Adipose tissue (tissue), 3 donors: ENCODE data around the gene TULP4. TPM values are rescaled to one million over a fixed set of nuclear protein-coding genes. Genes with fewer than 3 reads are reported as not detected.
"Not testable (repeated sequence)": the region's sequence is repeated elsewhere in the genome, so short reads cannot be mapped to it uniquely, and the experiment has no call there.

Source experiments
- H3K27ac ChIP-seq: one replicate; pipeline ENCODE4 v1.5.1; 2013; ENCODE audit warnings: low read depth, low read length
- WGBS, 3 donors: extraction: QIAGEN DNeasy Blood & Tissue Kit; methylation state at CpG; one replicate each; pipeline ENCODE4 v1.1.7; 2013; 5-methylcytosine and 5-hydroxymethylcytosine counted together
- polyA plus RNA-seq, 3 donors: library from polyadenylated mRNA; stranded (reverse); fragments of 200-250 nt; gene quantifications; one replicate each; pipeline ENCODE4 v1.2.3, GENCODE V29; 2013
- donor health status: healthy with polysubstance abuse.
- donor health status: Bipolar disorder and iron deficiency.
- donor health status: healthy.

TULP4 gene
- polyA plus RNA-seq, 3 donors = 2.5 to 7.3 (median 6.6) TPM

DNA sequence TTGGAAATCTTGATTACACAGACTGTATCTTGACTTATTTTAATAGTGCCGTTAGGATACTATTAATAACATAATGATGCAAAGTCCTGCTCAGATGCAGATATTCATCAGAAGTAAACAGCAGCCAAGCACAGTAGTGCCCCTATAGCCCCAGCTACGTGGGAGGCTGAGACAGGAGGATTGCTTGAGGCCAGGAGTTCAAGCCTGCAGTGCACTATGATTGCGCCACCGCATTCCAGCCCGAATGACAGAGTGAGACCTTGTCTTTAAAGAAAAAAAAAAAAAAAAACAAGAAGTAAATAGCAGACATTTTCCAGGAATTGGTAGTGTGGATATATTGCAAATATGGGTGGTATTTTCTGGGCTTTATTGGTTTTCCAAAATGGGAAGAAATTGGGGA lies 61.8 kb downstream of the TULP4 start:
- 72 to 89% (median 89%) methylated on average over 5 of the region's 5 CpGs for WGBS, 3 donors
- H3K27ac ChIP-seq = no peak overlapping the region

DNA sequence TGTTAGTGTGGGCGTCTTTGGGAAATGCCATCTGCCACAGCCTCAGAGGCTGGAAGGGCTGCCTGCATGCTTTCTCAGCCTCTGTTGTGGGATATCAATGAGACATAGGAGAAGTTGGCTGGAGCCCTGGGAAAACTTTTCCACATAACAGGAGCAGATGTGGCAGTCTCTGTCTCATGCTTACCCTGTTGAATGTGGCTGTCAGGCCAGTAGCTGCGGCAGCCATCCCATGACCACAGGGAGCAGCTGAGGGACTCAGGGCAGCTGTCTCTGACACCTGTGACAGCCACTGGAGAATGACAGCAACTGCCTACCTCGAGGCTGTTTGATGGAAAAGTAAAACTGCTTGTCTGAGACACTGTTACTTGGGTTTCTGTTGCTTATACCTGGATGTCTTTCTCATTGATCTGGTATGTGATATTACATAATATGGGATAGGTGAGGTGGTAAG lies 64.4 kb downstream of the TULP4 start:
- H3K27ac ChIP-seq = no peak overlapping the region
- WGBS, 3 donors = 44 to 88% (median 84%) methylated on average over 3 of the region's 3 CpGs

DNA sequence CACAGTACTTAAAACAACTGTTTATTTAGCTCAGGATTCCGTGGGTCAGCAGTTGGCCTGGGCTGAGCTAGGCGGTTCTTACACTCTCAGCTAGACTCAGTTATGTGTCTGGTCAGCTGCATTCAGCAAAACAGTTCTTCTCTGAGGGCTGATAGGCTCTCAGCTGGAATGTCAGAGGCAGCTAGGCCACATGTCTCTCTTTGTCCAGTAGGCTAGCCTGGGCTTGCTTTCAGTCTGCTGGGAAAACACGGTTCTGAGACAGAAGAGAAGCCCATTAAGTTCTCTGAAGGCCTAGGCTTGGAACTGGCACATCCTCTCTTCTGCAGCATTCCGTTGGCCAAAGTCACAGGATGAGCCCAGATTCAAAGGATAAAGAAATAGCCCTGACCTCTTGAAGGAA lies 65.6 kb downstream of the TULP4 start:
- 70 to 85% (median 76%) methylated on average over 4 of the region's 4 CpGs for WGBS, 3 donors
- H3K27ac ChIP-seq = no peak overlapping the region

DNA sequence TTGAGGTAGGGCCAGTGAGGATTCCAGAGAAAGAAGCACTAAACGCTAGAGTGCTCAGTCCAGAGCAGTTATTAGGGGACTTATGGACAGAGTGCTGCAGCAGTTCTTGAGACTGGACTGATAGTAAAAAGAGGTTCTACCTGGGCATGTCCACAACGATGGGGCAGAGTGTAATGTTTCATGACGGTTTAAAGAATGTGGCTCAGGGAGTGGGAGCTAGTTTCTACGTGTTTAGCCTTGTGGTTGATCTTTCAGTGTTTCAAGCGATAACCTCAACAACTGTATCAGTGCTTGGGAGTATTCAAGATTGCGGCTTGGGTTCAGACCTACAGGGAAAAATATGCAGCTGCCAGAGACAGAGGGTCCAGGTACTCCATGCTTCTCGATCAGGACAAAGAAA lies 67.1 kb downstream of the TULP4 start:
- WGBS, 3 donors = 88 to 95% (median 93%) methylated on average over 7 of the region's 7 CpGs

DNA sequence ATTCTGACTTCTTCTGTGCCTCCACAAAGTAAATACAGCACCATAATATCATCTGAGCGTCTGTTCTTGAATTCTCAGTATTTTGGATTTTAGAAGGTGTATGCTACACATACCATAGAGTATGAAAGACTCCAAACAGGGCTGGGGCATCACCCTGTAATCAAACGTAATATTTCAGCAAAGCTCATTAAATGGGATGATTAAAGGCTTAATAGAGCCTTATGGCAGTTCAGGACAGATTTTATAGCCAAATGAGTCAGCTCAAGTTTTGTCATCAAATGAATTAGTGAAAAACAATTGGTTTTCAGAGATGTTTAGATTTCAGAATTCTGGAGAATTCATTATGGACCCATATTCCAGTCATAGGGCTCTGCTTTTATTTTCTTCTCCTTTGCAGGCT lies 68.9 kb downstream of the TULP4 start:
- 80 to 87% (median 87%) methylated on average over 2 of the region's 2 CpGs for WGBS, 3 donors
- no peak overlapping the region for H3K27ac ChIP-seq

More for the DNA sequence above, 67.1 kb downstream of the TULP4 start:
- H3K27ac ChIP-seq = no peak overlapping the region

DNA sequence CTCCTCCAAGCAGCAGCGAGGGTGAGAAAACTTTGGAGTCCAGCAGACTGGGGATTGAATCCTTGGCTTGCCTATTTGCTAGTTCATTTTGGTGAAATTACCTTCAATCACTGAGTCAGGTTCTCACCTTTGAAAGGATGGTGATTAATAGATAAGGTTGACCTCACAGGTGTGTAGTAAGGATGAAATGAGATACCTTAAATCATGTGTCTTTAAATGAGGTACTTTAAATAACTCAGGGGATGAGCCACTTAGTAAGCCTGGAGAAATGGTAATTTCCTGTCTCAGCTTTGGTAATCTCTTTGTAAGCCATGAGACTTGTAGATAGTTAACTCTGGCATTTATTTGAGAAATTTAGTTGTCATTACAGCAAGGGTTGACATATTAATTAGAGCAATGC lies 70.2 kb downstream of the TULP4 start:
- 88 to 93% (median 92%) methylated on average over 1 of the region's 1 CpG for WGBS, 3 donors
- no peak overlapping the region for H3K27ac ChIP-seq

DNA sequence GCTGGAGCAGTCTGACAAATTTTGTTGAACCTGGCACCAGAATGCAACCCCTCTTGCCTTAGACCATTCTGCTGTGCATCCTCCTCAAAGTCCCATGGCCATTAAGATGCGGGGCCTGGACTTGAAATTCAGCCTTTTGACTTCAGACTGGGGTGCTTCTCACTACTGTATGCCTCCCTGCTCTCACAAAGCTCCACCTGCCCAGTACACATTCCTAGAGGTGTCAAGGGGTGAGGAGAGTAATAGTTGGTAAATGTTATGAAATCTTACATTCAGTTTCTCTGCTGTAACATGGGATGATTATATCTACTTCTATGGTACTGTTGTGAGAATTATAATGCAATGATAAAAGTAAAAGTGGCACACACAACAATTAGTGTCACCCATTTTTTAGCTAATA lies 70.8 kb downstream of the TULP4 start:
- H3K27ac ChIP-seq = no peak overlapping the region
- WGBS, 3 donors = 98 to 100% (median 100%) methylated on average over 1 of the region's 1 CpG

DNA sequence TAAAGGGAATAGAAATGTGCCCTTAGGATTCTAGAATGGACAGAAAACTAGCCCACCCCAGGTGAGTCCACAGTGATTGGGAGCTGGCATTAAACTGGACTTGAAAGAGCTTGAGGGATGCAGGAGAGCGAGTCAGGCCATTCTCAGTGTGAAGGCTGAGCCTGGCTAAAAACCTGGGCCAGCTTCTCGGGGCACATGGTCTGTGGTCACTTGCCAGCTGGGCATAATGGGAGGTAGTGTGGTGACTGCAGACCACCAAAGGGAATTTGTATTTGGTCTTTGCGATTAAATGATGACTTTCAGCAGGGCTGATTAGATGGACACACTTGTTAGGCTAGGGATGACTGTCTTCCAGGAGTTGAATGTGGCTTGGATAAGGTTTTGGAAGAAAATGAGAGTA lies 71.3 kb downstream of the TULP4 start:
- WGBS, 3 donors = 96 to 99% (median 98%) methylated on average over 3 of the region's 3 CpGs
- H3K27ac ChIP-seq = no peak overlapping the region

DNA sequence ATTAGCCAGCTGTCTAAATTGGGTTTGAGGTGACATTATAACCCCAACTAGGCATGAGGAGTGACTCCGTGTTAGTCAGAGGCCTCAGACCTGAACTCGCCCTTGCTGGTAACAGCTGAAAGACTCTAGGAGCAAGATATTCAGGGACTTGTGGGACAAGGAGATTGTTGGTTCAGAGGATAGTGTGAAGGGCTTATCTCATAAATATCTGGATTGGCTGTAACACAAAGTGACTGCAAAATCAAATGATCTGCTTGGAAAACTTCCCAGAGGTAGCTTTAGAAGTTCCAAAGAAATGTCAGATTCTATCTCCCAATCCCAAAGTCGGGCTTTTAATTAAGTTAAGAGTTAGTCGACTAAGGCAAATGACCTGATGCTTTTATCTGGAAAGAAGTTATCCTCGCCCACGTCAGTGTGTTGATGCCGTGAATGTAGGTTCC lies 72.4 kb downstream of the TULP4 start:
- WGBS, 3 donors = 77 to 91% (median 89%) methylated on average over 7 of the region's 7 CpGs

DNA sequence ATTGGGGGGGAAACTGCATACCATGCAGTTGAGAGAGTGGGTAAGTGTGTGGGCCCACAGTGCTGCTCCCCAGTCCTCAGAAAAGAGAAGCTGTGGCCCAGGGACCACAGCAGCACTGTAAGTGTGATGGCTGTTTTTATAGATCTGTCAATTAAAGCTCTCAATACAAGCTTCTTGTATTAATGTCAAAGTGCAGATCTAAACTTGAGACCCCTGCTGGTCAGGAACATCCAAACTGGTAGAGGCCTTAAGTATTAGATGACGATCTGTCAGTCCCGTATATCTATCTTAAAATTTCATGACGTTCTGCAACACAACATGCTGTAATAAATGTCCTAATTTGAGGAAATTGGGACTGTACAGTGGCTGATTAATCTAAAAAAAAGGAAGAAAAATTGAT lies 74.8 kb downstream of the TULP4 start:
- WGBS, 3 donors = 74 to 83% (median 82%) methylated on average over 3 of the region's 3 CpGs
- H3K27ac ChIP-seq = no peak overlapping the region

More for the DNA sequence above, 72.4 kb downstream of the TULP4 start:
- no peak overlapping the region for H3K27ac ChIP-seq

DNA sequence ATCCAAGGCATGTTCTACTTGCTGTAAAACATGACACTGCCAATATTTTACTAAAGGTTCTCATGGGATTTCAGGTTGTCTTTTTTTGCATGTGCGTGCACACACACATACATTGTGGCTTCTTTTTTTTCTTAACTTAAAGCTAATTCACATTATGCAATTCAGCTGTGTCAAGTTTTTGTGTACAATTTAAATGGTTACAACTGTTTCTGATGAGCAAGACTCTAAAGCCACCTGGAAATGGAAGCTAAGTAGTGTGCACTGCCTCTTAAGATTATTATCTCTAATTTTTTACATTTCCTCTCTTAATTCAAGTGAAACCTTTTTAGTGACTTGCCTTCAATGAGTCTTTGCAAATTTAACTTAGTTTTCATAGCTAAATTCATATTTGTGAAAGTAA lies 75.3 kb downstream of the TULP4 start:
- no peak overlapping the region for H3K27ac ChIP-seq
- WGBS, 3 donors = 97 to 98% (median 97%) methylated on average over 1 of the region's 1 CpG

DNA sequence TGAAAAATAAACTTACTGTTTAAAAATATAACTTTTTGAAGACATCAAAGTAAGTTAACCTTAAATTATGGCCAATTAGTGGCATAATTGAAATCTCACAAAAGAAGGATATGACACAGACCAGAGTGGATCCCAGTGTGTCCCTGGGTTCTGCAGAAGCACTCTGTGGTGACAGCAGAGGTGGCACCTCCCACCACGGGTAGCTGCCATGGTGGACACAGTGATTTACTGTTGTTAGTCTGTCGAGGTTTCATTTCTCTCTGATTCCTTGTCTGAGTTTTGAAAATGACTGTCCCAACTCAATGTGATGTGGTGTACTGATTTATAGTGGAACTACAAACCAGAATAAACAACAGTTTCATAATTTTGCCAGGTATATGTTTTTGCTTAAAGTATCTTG lies 76.5 kb downstream of the TULP4 start:
- H3K27ac ChIP-seq = no peak overlapping the region
- WGBS, 3 donors = 40 to 65% (median 40%) methylated on average over 2 of the region's 2 CpGs

DNA sequence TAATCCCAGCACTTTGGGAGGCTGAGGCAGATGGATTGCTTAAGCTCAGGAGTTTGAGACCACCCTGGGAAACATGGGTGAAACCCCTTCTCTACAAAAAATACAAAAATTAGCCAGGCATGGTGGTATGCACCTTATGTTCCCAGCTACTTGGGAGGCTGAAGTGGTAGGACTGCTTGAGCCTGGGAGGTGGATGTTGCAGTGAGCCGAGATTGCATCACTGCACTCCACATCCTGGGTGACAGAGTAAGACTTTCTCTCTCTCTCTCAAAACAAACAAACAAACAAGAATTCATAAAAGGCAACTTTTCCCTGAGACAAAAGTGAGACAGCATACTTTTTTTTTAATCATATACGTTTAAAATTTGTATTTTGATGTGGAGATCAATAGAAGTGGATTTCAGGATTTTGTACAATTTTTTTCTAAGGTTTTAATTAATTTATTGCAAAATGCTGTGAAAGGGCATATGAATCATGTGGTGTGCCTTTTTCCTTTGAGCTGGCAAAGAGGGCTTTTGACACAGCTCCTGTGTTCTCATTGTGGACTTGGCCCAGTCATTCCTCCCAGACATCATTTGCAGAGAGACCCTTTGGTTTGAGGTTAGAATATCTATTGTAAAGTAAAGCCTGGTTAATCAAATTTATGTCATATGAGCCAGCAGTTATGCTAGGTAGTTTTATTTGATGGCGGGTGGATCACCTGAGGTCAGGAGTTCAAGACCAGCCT lies 77.1 kb downstream of the TULP4 start:
- H3K27ac ChIP-seq = no peak overlapping the region
- 95 to 99% (median 95%) methylated on average over 3 of the region's 3 CpGs for WGBS, 3 donors

DNA sequence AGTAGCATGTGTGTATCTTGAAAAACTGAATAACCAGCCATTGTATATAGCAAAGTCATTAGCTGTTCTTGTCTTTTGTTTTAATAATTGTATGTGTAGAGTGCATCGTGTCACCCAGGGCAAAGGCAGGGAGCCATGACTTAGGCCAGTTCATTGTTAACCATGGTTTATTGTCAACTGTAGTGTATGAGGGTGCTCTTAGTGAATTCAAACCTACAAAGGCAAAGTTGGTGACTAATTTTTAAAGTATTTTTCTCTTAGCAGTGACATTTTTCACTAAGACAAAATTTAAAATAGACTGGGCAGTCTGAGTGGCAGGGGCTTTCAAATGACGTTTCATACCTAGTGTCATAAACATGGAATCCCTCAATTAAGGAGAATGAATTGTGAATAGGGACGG lies 79.0 kb downstream of the TULP4 start:
- whole genome bisulfite sequencing, 3 donors = 94 to 99% (median 96%) methylated on average over 3 of the region's 3 CpGs

DNA sequence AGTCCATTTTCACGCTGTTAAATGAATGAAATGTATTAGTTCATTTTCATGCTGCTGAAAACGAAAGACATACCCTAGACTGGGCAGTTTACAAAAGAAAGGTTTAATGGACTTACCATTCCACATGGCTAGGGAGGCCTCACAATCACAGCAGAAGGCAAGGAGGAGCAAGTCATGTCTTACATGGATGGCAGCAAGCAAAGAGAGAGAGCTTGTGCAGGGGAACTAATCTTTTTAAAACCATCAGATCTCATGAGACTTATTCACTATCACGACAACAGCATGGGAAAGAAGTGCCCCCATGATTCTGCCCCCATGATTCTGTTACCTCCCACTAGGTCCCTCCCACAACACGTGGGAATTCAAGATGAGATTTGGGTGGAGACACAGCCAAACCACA lies 79.7 kb downstream of the TULP4 start:
- H3K27ac ChIP-seq = not testable (repeated sequence)
- 93 to 99% (median 96%) methylated on average over 4 of the region's 4 CpGs for WGBS, 3 donors

More for the DNA sequence above, 79.0 kb downstream of the TULP4 start:
- H3K27ac ChIP-seq = no peak overlapping the region

DNA sequence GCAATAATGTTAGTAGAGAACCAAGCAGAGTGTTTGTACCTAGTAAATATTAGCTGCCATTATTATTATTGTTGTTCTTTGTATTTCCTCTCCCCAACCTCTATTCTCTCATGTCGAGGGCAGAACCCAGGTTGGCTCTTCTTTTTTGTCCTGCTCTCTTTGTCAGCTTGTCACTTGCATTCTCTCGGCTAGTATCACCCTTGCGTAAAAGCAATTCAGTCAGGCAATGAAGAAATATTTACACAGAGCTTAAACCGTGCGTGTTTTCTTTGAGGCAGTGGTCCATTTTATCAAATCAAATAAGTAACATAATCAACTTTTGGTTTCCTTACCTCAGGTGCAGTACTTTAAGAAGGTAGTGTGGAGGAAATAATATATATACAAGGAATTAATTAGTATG lies 83.9 kb downstream of the TULP4 start:
- WGBS, 3 donors = 61 to 70% (median 62%) methylated on average over 5 of the region's 5 CpGs
- no peak overlapping the region for H3K27ac ChIP-seq

DNA sequence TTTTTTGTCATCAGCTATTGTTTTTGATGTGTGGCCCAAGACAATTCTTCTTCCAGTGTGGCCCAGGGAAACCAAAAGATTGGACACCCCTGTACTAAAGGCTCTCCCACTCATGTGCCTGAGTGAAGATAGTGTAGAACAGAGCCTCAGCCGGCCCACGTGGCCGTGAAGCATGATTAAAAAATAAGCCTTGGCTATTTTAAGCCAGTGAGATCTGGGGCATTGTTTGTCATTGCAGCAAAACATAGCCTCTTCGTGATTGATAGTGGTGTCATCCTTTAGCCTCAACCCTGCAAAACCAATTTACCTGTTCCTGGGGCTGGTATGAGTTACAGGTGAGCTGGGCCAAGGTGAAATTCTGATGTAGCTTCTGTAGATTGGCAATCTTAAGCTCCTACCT lies 85.3 kb downstream of the TULP4 start:
- H3K27ac ChIP-seq = no peak overlapping the region
- 95 to 97% (median 96%) methylated on average over 4 of the region's 4 CpGs for WGBS, 3 donors

DNA sequence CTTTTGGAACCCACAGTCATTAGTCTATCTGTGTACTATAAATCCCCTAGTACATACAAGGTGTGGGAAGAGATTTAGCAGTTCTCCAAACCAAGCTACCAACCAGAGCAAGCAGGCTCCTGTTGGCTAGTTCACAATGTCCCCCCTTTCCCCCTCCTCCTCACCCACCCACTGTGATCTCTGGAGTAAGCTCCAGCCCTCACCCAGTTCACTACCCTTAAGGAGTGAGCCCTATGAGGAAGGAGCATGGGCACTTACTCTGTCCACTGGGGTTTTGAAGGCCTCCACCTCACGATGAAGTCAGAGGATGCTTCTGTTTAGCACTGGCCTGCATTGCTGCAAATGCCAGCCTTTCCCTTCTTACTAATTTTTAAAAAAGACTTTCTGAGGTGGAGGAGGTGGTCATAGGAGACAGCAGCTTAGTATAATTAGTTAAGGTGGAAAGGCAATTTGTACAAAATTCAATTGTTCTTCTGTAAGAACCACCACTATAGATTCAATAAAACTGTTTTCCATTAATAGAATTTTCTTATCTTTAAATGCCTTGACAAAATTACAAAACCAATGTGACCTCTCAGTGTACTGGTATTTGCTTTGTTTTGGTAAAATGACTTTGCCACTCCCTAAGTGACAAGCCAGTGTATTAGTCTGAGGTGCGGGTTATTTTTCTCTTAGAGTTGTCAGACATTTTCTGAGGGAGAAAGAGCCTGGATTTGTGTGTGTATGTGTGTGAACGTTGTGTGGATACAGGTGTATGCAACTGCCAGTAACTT lies 86.2 kb downstream of the TULP4 start:
- 48 to 69% (median 61%) methylated on average over 3 of the region's 3 CpGs for WGBS, 3 donors
- no peak overlapping the region for H3K27ac ChIP-seq

DNA sequence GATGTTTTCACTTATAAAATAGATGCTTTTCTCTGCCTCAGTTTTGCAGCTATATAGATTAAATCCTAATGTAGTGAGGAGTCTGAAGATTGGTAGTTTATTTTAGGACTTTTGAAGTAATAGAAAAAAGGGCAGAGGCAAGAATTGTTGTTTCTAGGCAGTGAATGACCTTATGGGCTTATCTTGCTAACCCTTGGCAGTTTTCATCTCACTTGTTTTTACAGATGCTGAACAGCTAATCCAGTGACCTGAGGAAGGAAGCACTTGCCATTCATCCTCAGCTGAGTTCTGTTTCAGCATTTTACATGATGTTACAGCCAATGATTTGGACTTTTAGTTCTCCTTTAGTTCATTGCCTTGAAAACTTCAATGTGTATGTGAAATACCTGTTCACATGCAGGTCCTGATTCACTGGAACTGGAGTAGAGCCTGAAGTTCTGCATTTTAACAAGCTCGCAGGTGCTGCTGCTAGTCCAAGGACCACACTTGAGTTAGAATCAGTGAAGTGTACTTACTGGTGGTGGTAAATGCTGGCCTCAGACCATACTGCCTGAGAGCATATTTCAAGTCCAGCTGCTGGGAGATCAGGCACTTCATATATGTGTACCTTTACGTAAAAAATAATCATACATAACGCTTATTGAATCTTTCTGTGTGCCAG lies 86.9 kb downstream of the TULP4 start:
- 86 to 90% (median 88%) methylated on average over 3 of the region's 3 CpGs for WGBS, 3 donors
- no peak overlapping the region for H3K27ac ChIP-seq
